Vagina (tissue), 2 donors: Measurements from ENCODE around the gene RAB3GAP1. TPM values are rescaled to one million over a fixed set of nuclear protein-coding genes. Genes with fewer than 3 reads are reported as not detected.

Experiments
- DNase-seq, 2 donors: peaks; one replicate each; pipeline ENCODE4 v3.0.0-alpha.2; 2017; ENCODE audit errors: extremely low spot score in 2 of 2
- H3K27ac ChIP-seq: fragments of 200-600 bp; sonication (generic); one replicate; pipeline ENCODE4 v1.5.1; 2019
- H3K27me3 ChIP-seq: fragments of 200-600 bp; sonication (generic); one replicate; pipeline ENCODE4 v1.5.1; 2019
- H3K36me3 ChIP-seq, 2 donors: fragments of 200-600 bp; sonication (generic); one replicate each; pipeline ENCODE4 v1.5.1; 2017 to 2019
- H3K4me1 ChIP-seq: fragments of 200-600 bp; sonication (generic); one replicate; pipeline ENCODE4 v1.5.1; 2019
- H3K4me3 ChIP-seq, 2 donors: fragments of 200-600 bp; sonication (generic); 1 replicate in 1 of 2; 2 replicates in 1 of 2; pipeline ENCODE4 v1.5.1; 2016 to 2019
- H3K9me3 ChIP-seq: fragments of 200-600 bp; sonication (generic); one replicate; pipeline ENCODE4 v1.5.1; 2019
- CTCF ChIP-seq, 3 experiments: fragments of 450-650 bp in 2 of 3; fragments of 200-600 bp in 1 of 3; sonication (generic) in 1 of 3; IDR thresholded peaks; one replicate each; pipeline ENCODE4 v1.5.1; 2017 to 2019; ENCODE audit warnings: antibody characterized with exemption in 3 of 3, mild to moderate bottlenecking in 2 of 3, moderate library complexity in 2 of 3
- POLR2A ChIP-seq, 2 donors: fragments of 450-650 bp; IDR thresholded peaks; one replicate each; pipeline ENCODE4 v1.6.1; 2017; ENCODE audit warnings: antibody characterized with exemption in 2 of 2, mild to moderate bottlenecking in 2 of 2, moderate library complexity in 2 of 2
- POLR2AphosphoS5 ChIP-seq, 2 donors: sonication (generic); formaldehyde crosslinking; IDR thresholded peaks; one replicate each; pipeline ENCODE4 v1.9.0; 2017; ENCODE audit warnings: antibody characterized with exemption in 2 of 2, mild to moderate bottlenecking in 2 of 2, low read depth in 1 of 2; ENCODE audit not compliant: insufficient read depth in 1 of 2
- intact Hi-C: fragments of 100-400 bp; cut with DNase I; formaldehyde crosslinking; loops from one replicate; pipeline ENCODE4 v1.15.1; 2023
- total RNA-seq: library from RNA; depleted of rRNA; stranded (reverse); fragments of >200 nt; gene quantifications from one replicate; pipeline ENCODE4 v1.2.3, GENCODE V29; 2016

RAB3GAP1 gene
- total RNA-seq, 1 donor from 2014 or later, result 44.9 TPM

- Histone ChIP-seq H3K27ac (no peak overlapping the region), H3K4me1 (peaks cover 27% of the 10 kb centered on the region), H3K9me3 (no peaks in the 10 kb centered on the region), H3K27me3 (no peaks in the 10 kb centered on the region), H3K4me3 (no peak overlapping the region), H3K36me3 (no peaks in the 10 kb centered on the region)
- no peak for TF ChIP-seq CTCF (IDR thresholded peaks at IDR 0.05)
- intact Hi-C loops, result no loop called here
- DNase-seq, result no peak
Observed at GRCh38 chr2:135050684-135051083, 1.4 kb upstream of the RAB3GAP1 start.

GRCh38 chr2:135052997-135053474, 944 bp downstream of the RAB3GAP1 start:
- Histone ChIP-seq H3K36me3 (no peaks in the 10 kb centered on the region), H3K4me1 (peaks cover 47% of the 10 kb centered on the region), H3K27ac (peak overlapping the region; percentile 97), H3K9me3 (no peaks in the 10 kb centered on the region), H3K27me3 (no peaks in the 10 kb centered on the region), H3K4me3 (peak overlapping the region; percentile 88 to 93)
- intact Hi-C loops, result no loop called here
- TF ChIP-seq POLR2A (IDR thresholded peaks at IDR 0.05) (no peak), POLR2AphosphoS5 (IDR thresholded peaks at IDR 0.05; ENCODE audit: insufficient read depth in 1 of 2, low read depth in 1 of 2) (no peak), CTCF (IDR thresholded peaks at IDR 0.05) (no peak)
- DNase-seq, result no peak

- Histone ChIP-seq H3K9me3 (no peaks in the 10 kb centered on the region), H3K27me3 (no peaks in the 10 kb centered on the region), H3K4me3 (no peak overlapping the region), H3K4me1 (peaks cover 51% of the 10 kb centered on the region), H3K36me3 (peaks cover 0 to 1% of the 10 kb centered on the region in 2 donors), H3K27ac (no peak overlapping the region)
- no peak for TF ChIP-seq CTCF (IDR thresholded peaks at IDR 0.05)
- no peak for TF ChIP-seq POLR2A (IDR thresholded peaks at IDR 0.05)
- TF ChIP-seq POLR2AphosphoS5 (IDR thresholded peaks at IDR 0.05; ENCODE audit: insufficient read depth in 1 of 2, low read depth in 1 of 2), result no peak
- intact Hi-C loops, result no loop called here
- DNase-seq, result no peak
Observed at GRCh38 chr2:135055182-135055786, 3.2 kb downstream of the RAB3GAP1 start.

GRCh38 chr2:135056790-135057189, 4.7 kb downstream of the RAB3GAP1 start:
- Histone ChIP-seq H3K9me3 (no peaks in the 10 kb centered on the region), H3K36me3 (peaks cover 0 to 11% of the 10 kb centered on the region in 2 donors), H3K4me1 (peaks cover 51% of the 10 kb centered on the region), H3K27me3 (no peaks in the 10 kb centered on the region), H3K4me3 (no peak overlapping the region), H3K27ac (no peak overlapping the region)
- intact Hi-C loops, result no loop called here
- DNase-seq, result no peak
- TF ChIP-seq POLR2AphosphoS5 (IDR thresholded peaks at IDR 0.05; ENCODE audit: insufficient read depth in 1 of 2, low read depth in 1 of 2) (no peak), POLR2A (IDR thresholded peaks at IDR 0.05) (no peak), CTCF (IDR thresholded peaks at IDR 0.05) (no peak)

- Histone ChIP-seq H3K4me3 (no peak overlapping the region), H3K27ac (no peak overlapping the region), H3K36me3 (peaks cover 0 to 11% of the 10 kb centered on the region in 2 donors), H3K9me3 (no peaks in the 10 kb centered on the region), H3K27me3 (no peaks in the 10 kb centered on the region), H3K4me1 (peaks cover 32% of the 10 kb centered on the region)
- intact Hi-C loops, result no loop called here
- TF ChIP-seq CTCF (IDR thresholded peaks at IDR 0.05), result no peak
- no peak for TF ChIP-seq POLR2AphosphoS5 (IDR thresholded peaks at IDR 0.05; ENCODE audit: insufficient read depth in 1 of 2, low read depth in 1 of 2)
- no peak for TF ChIP-seq POLR2A (IDR thresholded peaks at IDR 0.05)
- no peak for DNase-seq
Observed at GRCh38 chr2:135059577-135059976, 7.5 kb downstream of the RAB3GAP1 start.
